GM12892 (cell line): ENCODE results near the gene CYB5A.

Experiments
- POLR2A ChIP-seq: IDR thresholded peaks from 2 replicates; pipeline ENCODE4 v1.6.1; 2011; ENCODE audit warnings: low read depth, low read length, control low read depth
- TAF1 ChIP-seq: IDR thresholded peaks from 2 replicates; pipeline ENCODE4 v1.6.1; 2011; ENCODE audit warnings: low read depth, mild to moderate bottlenecking, control low read depth, low read length, borderline replicate concordance

DNA sequence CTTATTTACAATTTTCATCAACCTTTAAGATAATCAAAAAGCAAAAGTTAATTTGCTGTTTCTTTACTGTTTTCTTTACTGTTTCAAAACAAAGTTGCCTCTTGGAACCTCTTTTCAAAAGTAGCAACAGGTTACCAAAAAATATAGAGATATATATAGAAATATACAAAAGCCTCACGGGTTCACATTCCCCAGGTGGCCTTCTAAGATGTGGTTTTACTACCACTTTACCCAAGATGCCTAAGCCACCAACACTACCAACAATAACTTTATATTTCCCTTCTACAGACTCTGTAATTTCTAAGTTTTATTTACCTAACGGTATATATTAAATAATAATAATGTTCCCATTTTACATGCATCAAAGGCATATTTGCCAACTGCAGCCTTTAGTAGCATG, 4.9 kb downstream of the CYB5A start:
- TF ChIP-seq POLR2A (no peak), TAF1 (no peak)
